ENCODE results near the gene ZNF280C. TPM values are rescaled to one million over a fixed set of nuclear protein-coding genes. Genes with fewer than 3 reads are reported as not detected.
"Not testable (repeated sequence)": the region's sequence is repeated elsewhere in the genome, so short reads cannot be mapped to it uniquely, and the experiment has no call there.

ZNF280C gene
- total RNA-seq, 1 experiment from 2014 or later = 15.0 TPM

DNA sequence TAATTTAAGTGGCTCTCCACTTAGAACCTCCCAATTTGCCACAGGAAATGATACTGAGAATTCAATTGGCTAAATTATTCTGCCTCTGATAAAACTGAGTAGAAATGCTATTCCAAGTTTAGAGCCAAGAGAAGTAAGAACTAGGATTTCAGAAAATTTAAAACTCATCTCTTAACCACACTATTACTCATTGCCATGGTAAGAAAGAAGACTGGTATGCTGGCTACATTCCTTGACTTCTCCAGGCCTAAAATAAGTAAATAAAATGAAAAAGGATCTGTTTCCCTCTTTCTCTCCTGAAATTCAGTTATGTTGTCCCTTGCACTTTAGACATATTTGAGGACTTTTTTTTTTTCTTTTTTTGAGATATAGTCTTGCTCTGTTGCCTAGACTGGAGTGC is 23.3 kb downstream of the ZNF280C start (continued):
- TF ChIP-seq, protein P1, sequence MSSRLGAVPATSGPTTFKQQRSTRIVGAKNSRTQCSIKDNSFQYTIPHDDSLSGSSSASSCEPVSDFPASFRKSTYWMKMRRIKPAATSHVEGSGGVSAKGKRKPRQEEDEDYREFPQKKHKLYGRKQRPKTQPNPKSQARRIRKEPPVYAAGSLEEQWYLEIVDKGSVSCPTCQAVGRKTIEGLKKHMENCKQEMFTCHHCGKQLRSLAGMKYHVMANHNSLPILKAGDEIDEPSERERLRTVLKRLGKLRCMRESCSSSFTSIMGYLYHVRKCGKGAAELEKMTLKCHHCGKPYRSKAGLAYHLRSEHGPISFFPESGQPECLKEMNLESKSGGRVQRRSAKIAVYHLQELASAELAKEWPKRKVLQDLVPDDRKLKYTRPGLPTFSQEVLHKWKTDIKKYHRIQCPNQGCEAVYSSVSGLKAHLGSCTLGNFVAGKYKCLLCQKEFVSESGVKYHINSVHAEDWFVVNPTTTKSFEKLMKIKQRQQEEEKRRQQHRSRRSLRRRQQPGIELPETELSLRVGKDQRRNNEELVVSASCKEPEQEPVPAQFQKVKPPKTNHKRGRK (CRISPR knock-in tag; IDR thresholded peaks at IDR 0.05; ENCODE audit: borderline replicate concordance) = no peak
- no peak for TF ChIP-seq MXD4 (CRISPR knock-in tag; IDR thresholded peaks at IDR 0.05; ENCODE audit: borderline replicate concordance)
- TF ChIP-seq, protein P2, sequence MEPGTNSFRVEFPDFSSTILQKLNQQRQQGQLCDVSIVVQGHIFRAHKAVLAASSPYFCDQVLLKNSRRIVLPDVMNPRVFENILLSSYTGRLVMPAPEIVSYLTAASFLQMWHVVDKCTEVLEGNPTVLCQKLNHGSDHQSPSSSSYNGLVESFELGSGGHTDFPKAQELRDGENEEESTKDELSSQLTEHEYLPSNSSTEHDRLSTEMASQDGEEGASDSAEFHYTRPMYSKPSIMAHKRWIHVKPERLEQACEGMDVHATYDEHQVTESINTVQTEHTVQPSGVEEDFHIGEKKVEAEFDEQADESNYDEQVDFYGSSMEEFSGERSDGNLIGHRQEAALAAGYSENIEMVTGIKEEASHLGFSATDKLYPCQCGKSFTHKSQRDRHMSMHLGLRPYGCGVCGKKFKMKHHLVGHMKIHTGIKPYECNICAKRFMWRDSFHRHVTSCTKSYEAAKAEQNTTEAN (CRISPR knock-in tag; IDR thresholded peaks at IDR 0.05) = no peak

DNA sequence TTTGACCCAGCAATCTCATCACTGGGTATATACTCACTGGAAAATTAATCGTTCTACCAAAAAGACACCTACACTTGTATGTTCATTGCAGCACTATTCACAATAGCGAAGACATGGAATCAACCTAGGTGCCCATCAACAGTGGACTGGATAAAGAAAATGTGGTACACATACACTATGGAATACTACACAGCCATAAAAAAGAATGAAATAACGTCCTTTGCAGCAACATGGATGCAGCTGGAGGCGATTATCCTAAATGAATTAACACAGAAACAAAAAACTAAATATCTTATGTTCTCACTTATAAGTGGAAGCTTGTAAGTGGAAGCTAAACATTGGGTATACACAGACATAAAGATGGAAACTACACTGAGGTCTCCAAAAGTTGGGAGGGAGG is 37.5 kb downstream of the ZNF280C start:
- H3K9me3 Mint-ChIP-seq; H3K4me1 Mint-ChIP-seq; DNase-seq (ENCODE audit: low spot score); ATAC-seq; H3K27ac Mint-ChIP-seq; H3K27me3 Mint-ChIP-seq (ENCODE audit: low read depth); H3K4me3 Mint-ChIP-seq; CTCF ChIA-PET: not testable (repeated sequence)
- peaks cover 31% of the 10 kb centered on the region for H3K36me3 Mint-ChIP-seq
- POLR2A ChIA-PET = interaction anchor here (0.6 kb wide), 1 partner anchor 267 kb away, joined by 3 read pairs; no protein-coding TSS in a partner anchor

DNA sequence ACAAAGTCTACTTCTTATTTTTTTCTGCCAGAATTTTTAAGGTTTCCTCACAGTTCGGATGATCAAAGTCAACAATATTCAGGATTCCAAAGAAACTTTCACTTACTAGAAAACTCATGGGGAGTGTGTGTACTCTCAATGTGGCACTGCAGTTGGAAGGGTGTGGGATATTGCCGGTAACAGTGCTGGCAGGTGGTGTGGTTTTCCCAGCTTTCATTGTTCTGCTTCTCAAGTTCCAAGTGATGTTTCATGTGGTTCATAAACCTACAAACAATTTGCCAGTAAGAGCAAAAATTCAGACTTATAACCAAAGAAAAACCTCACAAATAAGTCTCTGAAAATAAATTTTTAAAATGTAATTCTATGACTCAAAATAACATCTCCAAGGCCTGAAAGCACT is 39.8 kb downstream of the ZNF280C start:
- POLR2A ChIA-PET = no interaction called here
- Mint-ChIP-seq H3K27me3 (ENCODE audit: low read depth) (no peaks in the 10 kb centered on the region), H3K4me3 (no peak overlapping the region), H3K4me1 (no peaks in the 10 kb centered on the region), H3K36me3 (peaks cover 35% of the 10 kb centered on the region), H3K9me3 (no peaks in the 10 kb centered on the region), H3K27ac (no peak overlapping the region)
- CTCF ChIA-PET = no interaction called here
- DNase-seq (ENCODE audit: low spot score) (no peak), ATAC-seq (no peak)
- no peak for TF ChIP-seq TEAD1 (CRISPR knock-in tag; IDR thresholded peaks at IDR 0.05)
- TF ChIP-seq NFATC4 (CRISPR knock-in tag; IDR thresholded peaks at IDR 0.05) = no peak
- TF ChIP-seq ZNF219 (CRISPR knock-in tag; IDR thresholded peaks at IDR 0.05; ENCODE audit: borderline replicate concordance) = no peak
- TF ChIP-seq, protein P3, sequence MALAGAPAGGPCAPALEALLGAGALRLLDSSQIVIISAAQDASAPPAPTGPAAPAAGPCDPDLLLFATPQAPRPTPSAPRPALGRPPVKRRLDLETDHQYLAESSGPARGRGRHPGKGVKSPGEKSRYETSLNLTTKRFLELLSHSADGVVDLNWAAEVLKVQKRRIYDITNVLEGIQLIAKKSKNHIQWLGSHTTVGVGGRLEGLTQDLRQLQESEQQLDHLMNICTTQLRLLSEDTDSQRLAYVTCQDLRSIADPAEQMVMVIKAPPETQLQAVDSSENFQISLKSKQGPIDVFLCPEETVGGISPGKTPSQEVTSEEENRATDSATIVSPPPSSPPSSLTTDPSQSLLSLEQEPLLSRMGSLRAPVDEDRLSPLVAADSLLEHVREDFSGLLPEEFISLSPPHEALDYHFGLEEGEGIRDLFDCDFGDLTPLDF (CRISPR knock-in tag; IDR thresholded peaks at IDR 0.05) = no peak
- no peak for TF ChIP-seq ETV6 (CRISPR knock-in tag; IDR thresholded peaks at IDR 0.05)
- TF ChIP-seq, protein P4, sequence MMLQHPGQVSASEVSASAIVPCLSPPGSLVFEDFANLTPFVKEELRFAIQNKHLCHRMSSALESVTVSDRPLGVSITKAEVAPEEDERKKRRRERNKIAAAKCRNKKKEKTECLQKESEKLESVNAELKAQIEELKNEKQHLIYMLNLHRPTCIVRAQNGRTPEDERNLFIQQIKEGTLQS (CRISPR knock-in tag; conservative IDR thresholded peaks at IDR 0.05) = no peak
- no peak for TF ChIP-seq NR2C2 (CRISPR knock-in tag; IDR thresholded peaks at IDR 0.05)
- no peak for TF ChIP-seq NFE2L1 (CRISPR knock-in tag; IDR thresholded peaks at IDR 0.05)

DNA sequence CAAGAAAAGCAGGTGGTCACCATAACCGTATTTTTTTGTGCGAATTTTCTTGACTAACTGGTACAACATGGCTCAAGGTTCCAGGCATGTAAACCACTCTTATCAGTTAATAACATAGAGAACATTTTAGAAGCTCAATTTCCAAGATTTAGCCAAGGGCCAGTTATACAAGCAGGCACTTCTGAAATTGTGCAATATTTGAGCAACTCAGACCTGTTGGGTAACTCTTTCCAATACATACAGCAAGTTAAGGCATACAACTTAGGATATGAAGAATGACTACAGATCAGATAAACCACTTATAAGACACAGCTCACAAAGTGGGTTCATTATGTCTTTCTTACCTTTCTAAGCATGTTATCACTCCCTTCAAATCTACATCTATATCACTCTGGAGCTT is 43.9 kb downstream of the ZNF280C start:
- CTCF ChIA-PET = no interaction called here
- no peak for TF ChIP-seq TEAD4 (CRISPR knock-in tag; IDR thresholded peaks at IDR 0.05)
- TF ChIP-seq CREB1 (CRISPR knock-in tag; IDR thresholded peaks at IDR 0.05) = no peak
- TF ChIP-seq MYBL2 (CRISPR knock-in tag; IDR thresholded peaks at IDR 0.05) = no peak
- TF ChIP-seq, protein P5, sequence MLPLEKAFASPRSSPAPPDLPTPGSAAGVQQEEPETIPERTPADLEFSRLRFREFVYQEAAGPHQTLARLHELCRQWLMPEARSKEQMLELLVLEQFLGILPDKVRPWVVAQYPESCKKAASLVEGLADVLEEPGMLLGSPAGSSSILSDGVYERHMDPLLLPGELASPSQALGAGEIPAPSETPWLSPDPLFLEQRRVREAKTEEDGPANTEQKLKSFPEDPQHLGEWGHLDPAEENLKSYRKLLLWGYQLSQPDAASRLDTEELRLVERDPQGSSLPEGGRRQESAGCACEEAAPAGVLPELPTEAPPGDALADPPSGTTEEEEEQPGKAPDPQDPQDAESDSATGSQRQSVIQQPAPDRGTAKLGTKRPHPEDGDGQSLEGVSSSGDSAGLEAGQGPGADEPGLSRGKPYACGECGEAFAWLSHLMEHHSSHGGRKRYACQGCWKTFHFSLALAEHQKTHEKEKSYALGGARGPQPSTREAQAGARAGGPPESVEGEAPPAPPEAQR (CRISPR knock-in tag; IDR thresholded peaks at IDR 0.05) = no peak
- TF ChIP-seq, protein P6, sequence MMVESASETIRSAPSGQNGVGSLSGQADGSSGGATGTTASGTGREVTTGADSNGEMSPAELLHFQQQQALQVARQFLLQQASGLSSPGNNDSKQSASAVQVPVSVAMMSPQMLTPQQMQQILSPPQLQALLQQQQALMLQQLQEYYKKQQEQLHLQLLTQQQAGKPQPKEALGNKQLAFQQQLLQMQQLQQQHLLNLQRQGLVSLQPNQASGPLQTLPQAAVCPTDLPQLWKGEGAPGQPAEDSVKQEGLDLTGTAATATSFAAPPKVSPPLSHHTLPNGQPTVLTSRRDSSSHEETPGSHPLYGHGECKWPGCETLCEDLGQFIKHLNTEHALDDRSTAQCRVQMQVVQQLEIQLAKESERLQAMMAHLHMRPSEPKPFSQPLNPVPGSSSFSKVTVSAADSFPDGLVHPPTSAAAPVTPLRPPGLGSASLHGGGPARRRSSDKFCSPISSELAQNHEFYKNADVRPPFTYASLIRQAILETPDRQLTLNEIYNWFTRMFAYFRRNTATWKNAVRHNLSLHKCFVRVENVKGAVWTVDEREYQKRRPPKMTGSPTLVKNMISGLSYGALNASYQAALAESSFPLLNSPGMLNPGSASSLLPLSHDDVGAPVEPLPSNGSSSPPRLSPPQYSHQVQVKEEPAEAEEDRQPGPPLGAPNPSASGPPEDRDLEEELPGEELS (CRISPR knock-in tag; IDR thresholded peaks at IDR 0.05) = no peak
- TF ChIP-seq, protein P7, sequence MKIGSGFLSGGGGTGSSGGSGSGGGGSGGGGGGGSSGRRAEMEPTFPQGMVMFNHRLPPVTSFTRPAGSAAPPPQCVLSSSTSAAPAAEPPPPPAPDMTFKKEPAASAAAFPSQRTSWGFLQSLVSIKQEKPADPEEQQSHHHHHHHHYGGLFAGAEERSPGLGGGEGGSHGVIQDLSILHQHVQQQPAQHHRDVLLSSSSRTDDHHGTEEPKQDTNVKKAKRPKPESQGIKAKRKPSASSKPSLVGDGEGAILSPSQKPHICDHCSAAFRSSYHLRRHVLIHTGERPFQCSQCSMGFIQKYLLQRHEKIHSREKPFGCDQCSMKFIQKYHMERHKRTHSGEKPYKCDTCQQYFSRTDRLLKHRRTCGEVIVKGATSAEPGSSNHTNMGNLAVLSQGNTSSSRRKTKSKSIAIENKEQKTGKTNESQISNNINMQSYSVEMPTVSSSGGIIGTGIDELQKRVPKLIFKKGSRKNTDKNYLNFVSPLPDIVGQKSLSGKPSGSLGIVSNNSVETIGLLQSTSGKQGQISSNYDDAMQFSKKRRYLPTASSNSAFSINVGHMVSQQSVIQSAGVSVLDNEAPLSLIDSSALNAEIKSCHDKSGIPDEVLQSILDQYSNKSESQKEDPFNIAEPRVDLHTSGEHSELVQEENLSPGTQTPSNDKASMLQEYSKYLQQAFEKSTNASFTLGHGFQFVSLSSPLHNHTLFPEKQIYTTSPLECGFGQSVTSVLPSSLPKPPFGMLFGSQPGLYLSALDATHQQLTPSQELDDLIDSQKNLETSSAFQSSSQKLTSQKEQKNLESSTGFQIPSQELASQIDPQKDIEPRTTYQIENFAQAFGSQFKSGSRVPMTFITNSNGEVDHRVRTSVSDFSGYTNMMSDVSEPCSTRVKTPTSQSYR (CRISPR knock-in tag; IDR thresholded peaks at IDR 0.05) = no peak
- TF ChIP-seq CBFB (CRISPR knock-in tag; IDR thresholded peaks at IDR 0.05; ENCODE audit: low read depth) = no peak
- no peak for TF ChIP-seq ZNF121 (CRISPR knock-in tag; IDR thresholded peaks at IDR 0.05)
- no peak for TF ChIP-seq FOXK1 (CRISPR knock-in tag; IDR thresholded peaks at IDR 0.05)
- TF ChIP-seq, protein P8, sequence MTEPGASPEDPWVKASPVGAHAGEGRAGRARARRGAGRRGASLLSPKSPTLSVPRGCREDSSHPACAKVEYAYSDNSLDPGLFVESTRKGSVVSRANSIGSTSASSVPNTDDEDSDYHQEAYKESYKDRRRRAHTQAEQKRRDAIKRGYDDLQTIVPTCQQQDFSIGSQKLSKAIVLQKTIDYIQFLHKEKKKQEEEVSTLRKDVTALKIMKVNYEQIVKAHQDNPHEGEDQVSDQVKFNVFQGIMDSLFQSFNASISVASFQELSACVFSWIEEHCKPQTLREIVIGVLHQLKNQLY (CRISPR knock-in tag; IDR thresholded peaks at IDR 0.05) = no peak

More for the DNA sequence above, 43.9 kb downstream of the ZNF280C start:
- DNase-seq (ENCODE audit: low spot score) (no peak), ATAC-seq (no peak)
- Mint-ChIP-seq H3K27me3 (ENCODE audit: low read depth) (no peaks in the 10 kb centered on the region), H3K9me3 (no peaks in the 10 kb centered on the region), H3K4me1 (no peaks in the 10 kb centered on the region), H3K36me3 (peaks cover 21% of the 10 kb centered on the region), H3K4me3 (no peak overlapping the region), H3K27ac (no peak overlapping the region)
- POLR2A ChIA-PET = no interaction called here

All from WTC11 (cell line).